ENCODE measurements around the gene RPS24. TPM values are rescaled to one million over a fixed set of nuclear protein-coding genes. Genes with fewer than 3 reads are reported as not detected.

The RPS24 gene
- total and polyA plus RNA-seq, 10 of the 15 experiments (the other 5 are each of a cell fraction or from before 2014, with no cell fraction given), result 1,343 to 7,285 (median 2,230) TPM

- TF ChIP-seq, protein P1, sequence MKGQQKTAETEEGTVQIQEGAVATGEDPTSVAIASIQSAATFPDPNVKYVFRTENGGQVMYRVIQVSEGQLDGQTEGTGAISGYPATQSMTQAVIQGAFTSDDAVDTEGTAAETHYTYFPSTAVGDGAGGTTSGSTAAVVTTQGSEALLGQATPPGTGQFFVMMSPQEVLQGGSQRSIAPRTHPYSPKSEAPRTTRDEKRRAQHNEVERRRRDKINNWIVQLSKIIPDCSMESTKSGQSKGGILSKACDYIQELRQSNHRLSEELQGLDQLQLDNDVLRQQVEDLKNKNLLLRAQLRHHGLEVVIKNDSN (IDR thresholded peaks at IDR 0.05; ENCODE audit: borderline replicate concordance, extremely low read length, insufficient read depth, low read depth, low read length), result no peak
- TF ChIP-seq, protein P2, sequence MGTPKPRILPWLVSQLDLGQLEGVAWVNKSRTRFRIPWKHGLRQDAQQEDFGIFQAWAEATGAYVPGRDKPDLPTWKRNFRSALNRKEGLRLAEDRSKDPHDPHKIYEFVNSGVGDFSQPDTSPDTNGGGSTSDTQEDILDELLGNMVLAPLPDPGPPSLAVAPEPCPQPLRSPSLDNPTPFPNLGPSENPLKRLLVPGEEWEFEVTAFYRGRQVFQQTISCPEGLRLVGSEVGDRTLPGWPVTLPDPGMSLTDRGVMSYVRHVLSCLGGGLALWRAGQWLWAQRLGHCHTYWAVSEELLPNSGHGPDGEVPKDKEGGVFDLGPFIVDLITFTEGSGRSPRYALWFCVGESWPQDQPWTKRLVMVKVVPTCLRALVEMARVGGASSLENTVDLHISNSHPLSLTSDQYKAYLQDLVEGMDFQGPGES (IDR thresholded peaks at IDR 0.05), result no peak
- TF ChIP-seq BCLAF1 (IDR thresholded peaks at IDR 0.05), result no peak
- TF ChIP-seq DPF2 (IDR thresholded peaks at IDR 0.05), result peak; percentile 60; the same call in 1 of the 2 replicates
- TF ChIP-seq, protein P3, sequence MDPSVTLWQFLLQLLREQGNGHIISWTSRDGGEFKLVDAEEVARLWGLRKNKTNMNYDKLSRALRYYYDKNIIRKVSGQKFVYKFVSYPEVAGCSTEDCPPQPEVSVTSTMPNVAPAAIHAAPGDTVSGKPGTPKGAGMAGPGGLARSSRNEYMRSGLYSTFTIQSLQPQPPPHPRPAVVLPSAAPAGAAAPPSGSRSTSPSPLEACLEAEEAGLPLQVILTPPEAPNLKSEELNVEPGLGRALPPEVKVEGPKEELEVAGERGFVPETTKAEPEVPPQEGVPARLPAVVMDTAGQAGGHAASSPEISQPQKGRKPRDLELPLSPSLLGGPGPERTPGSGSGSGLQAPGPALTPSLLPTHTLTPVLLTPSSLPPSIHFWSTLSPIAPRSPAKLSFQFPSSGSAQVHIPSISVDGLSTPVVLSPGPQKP (IDR thresholded peaks at IDR 0.05; ENCODE audit: low read depth, low read length), result 0 out of 2 replicates have a peak, but pooled peaks have one; percentile 20
- TF ChIP-seq ZNF274 (IDR thresholded peaks at IDR 0.05; ENCODE audit: insufficient read depth, insufficient read length), result no peak
- TF ChIP-seq FOXM1 (IDR thresholded peaks at IDR 0.05; ENCODE audit: low read depth, low read length), result no peak
- no peak for TF ChIP-seq ZNF24 (IDR thresholded peaks at IDR 0.05)
- TF ChIP-seq, protein P4, sequence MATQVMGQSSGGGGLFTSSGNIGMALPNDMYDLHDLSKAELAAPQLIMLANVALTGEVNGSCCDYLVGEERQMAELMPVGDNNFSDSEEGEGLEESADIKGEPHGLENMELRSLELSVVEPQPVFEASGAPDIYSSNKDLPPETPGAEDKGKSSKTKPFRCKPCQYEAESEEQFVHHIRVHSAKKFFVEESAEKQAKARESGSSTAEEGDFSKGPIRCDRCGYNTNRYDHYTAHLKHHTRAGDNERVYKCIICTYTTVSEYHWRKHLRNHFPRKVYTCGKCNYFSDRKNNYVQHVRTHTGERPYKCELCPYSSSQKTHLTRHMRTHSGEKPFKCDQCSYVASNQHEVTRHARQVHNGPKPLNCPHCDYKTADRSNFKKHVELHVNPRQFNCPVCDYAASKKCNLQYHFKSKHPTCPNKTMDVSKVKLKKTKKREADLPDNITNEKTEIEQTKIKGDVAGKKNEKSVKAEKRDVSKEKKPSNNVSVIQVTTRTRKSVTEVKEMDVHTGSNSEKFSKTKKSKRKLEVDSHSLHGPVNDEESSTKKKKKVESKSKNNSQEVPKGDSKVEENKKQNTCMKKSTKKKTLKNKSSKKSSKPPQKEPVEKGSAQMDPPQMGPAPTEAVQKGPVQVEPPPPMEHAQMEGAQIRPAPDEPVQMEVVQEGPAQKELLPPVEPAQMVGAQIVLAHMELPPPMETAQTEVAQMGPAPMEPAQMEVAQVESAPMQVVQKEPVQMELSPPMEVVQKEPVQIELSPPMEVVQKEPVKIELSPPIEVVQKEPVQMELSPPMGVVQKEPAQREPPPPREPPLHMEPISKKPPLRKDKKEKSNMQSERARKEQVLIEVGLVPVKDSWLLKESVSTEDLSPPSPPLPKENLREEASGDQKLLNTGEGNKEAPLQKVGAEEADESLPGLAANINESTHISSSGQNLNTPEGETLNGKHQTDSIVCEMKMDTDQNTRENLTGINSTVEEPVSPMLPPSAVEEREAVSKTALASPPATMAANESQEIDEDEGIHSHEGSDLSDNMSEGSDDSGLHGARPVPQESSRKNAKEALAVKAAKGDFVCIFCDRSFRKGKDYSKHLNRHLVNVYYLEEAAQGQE (IDR thresholded peaks at IDR 0.05; ENCODE audit: low read depth, low read length), result peak; percentile 57; the same call in 1 of the 2 replicates
- no peak for TF ChIP-seq EED (IDR thresholded peaks at IDR 0.05; ENCODE audit: low read depth)
- no peak; the same call in 1 of the 2 replicates for TF ChIP-seq ATF7 (IDR thresholded peaks at IDR 0.05; ENCODE audit: low read depth)
- TF ChIP-seq, protein P5, sequence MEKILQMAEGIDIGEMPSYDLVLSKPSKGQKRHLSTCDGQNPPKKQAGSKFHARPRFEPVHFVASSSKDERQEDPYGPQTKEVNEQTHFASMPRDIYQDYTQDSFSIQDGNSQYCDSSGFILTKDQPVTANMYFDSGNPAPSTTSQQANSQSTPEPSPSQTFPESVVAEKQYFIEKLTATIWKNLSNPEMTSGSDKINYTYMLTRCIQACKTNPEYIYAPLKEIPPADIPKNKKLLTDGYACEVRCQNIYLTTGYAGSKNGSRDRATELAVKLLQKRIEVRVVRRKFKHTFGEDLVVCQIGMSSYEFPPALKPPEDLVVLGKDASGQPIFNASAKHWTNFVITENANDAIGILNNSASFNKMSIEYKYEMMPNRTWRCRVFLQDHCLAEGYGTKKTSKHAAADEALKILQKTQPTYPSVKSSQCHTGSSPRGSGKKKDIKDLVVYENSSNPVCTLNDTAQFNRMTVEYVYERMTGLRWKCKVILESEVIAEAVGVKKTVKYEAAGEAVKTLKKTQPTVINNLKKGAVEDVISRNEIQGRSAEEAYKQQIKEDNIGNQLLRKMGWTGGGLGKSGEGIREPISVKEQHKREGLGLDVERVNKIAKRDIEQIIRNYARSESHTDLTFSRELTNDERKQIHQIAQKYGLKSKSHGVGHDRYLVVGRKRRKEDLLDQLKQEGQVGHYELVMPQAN (conservative IDR thresholded peaks at IDR 0.05), result peak; percentile 89
- TF ChIP-seq, protein P6, sequence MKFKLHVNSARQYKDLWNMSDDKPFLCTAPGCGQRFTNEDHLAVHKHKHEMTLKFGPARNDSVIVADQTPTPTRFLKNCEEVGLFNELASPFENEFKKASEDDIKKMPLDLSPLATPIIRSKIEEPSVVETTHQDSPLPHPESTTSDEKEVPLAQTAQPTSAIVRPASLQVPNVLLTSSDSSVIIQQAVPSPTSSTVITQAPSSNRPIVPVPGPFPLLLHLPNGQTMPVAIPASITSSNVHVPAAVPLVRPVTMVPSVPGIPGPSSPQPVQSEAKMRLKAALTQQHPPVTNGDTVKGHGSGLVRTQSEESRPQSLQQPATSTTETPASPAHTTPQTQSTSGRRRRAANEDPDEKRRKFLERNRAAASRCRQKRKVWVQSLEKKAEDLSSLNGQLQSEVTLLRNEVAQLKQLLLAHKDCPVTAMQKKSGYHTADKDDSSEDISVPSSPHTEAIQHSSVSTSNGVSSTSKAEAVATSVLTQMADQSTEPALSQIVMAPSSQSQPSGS (IDR thresholded peaks at IDR 0.05; ENCODE audit: low read length), result no peak
Measured at GRCh38 chr10:78033637-78034470, at the start of gene RPS24 (continued).

Data from GM12878 (cell line).